Endothelial cell of hepatic sinusoid (primary cell): ENCODE results near the gene CHRNA3.
"Not testable (repeated sequence)": the region's sequence is repeated elsewhere in the genome, so short reads cannot be mapped to it uniquely, and the experiment has no call there.

Source experiments
- in situ Hi-C: cut with HindIII; loops from 2 replicates; pipeline ENCODE4 v1.10.0; 2017; ENCODE audit warnings: low sequenced_read_pairs

Gene CHRNA3

GRCh38 chr15:78565097-78565950, 55.5 kb downstream of the CHRNA3 start, which contains the start of gene CHRNA5:
Gene CHRNA5 (plus strand): TSS chr15:78565520. CDS start chr15:78565720, 200 bp downstream.
- in situ Hi-C loops, result no loop called here

GRCh38 chr15:78564743-78565096, 56.1 kb downstream of the CHRNA3 start:
- in situ Hi-C loops, result no loop called here

GRCh38 chr15:78563092-78563491, 57.7 kb downstream of the CHRNA3 start:
- in situ Hi-C loops, result no loop called here

- in situ Hi-C loops, result no loop called here
Measured at GRCh38 chr15:78561490-78561889, 59.3 kb downstream of the CHRNA3 start.

GRCh38 chr15:78560201-78560600, 60.6 kb downstream of the CHRNA3 start:
- in situ Hi-C loops, result not testable (repeated sequence)

GRCh38 chr15:78552597-78552996, 68.2 kb downstream of the CHRNA3 start:
- in situ Hi-C loops, result no loop called here

- in situ Hi-C loops, result no loop called here
Measured at GRCh38 chr15:78551902-78552301, 68.9 kb downstream of the CHRNA3 start.

- in situ Hi-C loops, result no loop called here
Measured at GRCh38 chr15:78550815-78551214, 70.0 kb downstream of the CHRNA3 start.

GRCh38 chr15:78550194-78550593, 70.6 kb downstream of the CHRNA3 start:
- in situ Hi-C loops, result no loop called here
